ENCODE results near the gene ANKRD61. TPM values are rescaled to one million over a fixed set of nuclear protein-coding genes. Genes with fewer than 3 reads are reported as not detected.

Gene ANKRD61
- polyA plus RNA-seq, 1 donor from 2014 or later, result not detected

- no peak overlapping the region for H3K4me2 ChIP-seq (ENCODE audit: low read length)
- H3K27ac ChIP-seq (ENCODE audit: low read length), result no peak overlapping the region
- H3K4me3 ChIP-seq (ENCODE audit: low read length), result no peak overlapping the region
- no peak overlapping the region for H2AFZ ChIP-seq (ENCODE audit: low read depth, low read length)
- no peaks in the 10 kb centered on the region for H3K27me3 ChIP-seq (ENCODE audit: insufficient read depth, low read depth, low read length)
- TF ChIP-seq EP300 (conservative IDR thresholded peaks at IDR 0.05; ENCODE audit: poor library complexity, severe bottlenecking), result no peak
- no peak for TF ChIP-seq RAD21 (conservative IDR thresholded peaks at IDR 0.05)
- TF ChIP-seq EZH2 (IDR thresholded peaks at IDR 0.05; ENCODE audit: borderline replicate concordance, insufficient read depth, low read length, poor library complexity, severe bottlenecking), result no peak
- no peak for TF ChIP-seq SMC3 (conservative IDR thresholded peaks at IDR 0.05; ENCODE audit: poor library complexity)
- TF ChIP-seq POLR2AphosphoS5 (IDR thresholded peaks at IDR 0.05), result no peak
- H3K9me3 ChIP-seq (ENCODE audit: low read length), result no peaks in the 10 kb centered on the region
- no peaks in the 10 kb centered on the region for H4K20me1 ChIP-seq (ENCODE audit: insufficient read depth)
- H3K79me2 ChIP-seq (replicated peaks; ENCODE audit: insufficient read depth, low read length), result no peaks in the 10 kb centered on the region
- H3K36me3 ChIP-seq (ENCODE audit: insufficient read depth, low read length), result peaks cover 10% of the 10 kb centered on the region
- H3F3A ChIP-seq (ENCODE audit: insufficient read depth, low read length, poor library complexity, severe bottlenecking), result no peaks in the 10 kb centered on the region
- no peaks in the 10 kb centered on the region for H3K9me2 ChIP-seq (ENCODE audit: insufficient read depth, low read length)
- no peak overlapping the region for H3K9ac ChIP-seq (ENCODE audit: low read length)
Observed at GRCh38 chr7:6020371-6021286, 10.5 kb upstream of the ANKRD61 start.

DNA sequence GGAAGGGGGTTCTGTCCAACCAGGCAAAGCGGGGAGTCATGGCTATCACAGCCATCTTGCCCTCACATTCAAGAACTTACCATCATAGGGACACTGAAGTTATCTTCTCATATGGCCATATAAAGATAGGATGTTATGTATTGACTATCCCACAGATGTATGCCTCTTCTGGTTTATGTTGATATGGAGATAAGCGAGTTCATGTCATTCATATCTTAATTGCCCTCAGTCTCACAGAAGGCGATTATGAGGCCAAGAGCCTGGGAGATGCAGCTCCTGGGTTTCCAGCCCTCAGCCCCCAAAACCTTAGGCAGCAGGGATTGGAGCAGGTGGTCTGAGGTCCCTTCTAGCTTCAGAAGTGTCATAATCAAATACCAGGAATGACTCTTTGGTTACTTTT is 8.5 kb upstream of the ANKRD61 start:
- no peak for TF ChIP-seq POLR2AphosphoS5 (IDR thresholded peaks at IDR 0.05)
- no peak for TF ChIP-seq EP300 (conservative IDR thresholded peaks at IDR 0.05; ENCODE audit: poor library complexity, severe bottlenecking)
- no peaks in the 10 kb centered on the region for H3F3A ChIP-seq (ENCODE audit: insufficient read depth, low read length, poor library complexity, severe bottlenecking)
- no peaks in the 10 kb centered on the region for H3K9me3 ChIP-seq (ENCODE audit: low read length)
- no peaks in the 10 kb centered on the region for H3K9me2 ChIP-seq (ENCODE audit: insufficient read depth, low read length)
- no peak overlapping the region for H2AFZ ChIP-seq (ENCODE audit: low read depth, low read length)
- no peak overlapping the region for H3K4me3 ChIP-seq (ENCODE audit: low read length)
- H3K27me3 ChIP-seq (ENCODE audit: insufficient read depth, low read depth, low read length), result no peaks in the 10 kb centered on the region
- peaks cover 10% of the 10 kb centered on the region for H3K36me3 ChIP-seq (ENCODE audit: insufficient read depth, low read length)
- H3K9ac ChIP-seq (ENCODE audit: low read length), result no peak overlapping the region
- no peaks in the 10 kb centered on the region for H4K20me1 ChIP-seq (ENCODE audit: insufficient read depth)
- H3K4me2 ChIP-seq (ENCODE audit: low read length), result no peak overlapping the region
- H3K27ac ChIP-seq (ENCODE audit: low read length), result no peak overlapping the region
- H3K79me2 ChIP-seq (replicated peaks; ENCODE audit: insufficient read depth, low read length), result no peaks in the 10 kb centered on the region

- H3K4me3 ChIP-seq (ENCODE audit: low read length), result no peak overlapping the region
- H2AFZ ChIP-seq (ENCODE audit: low read depth, low read length), result no peak overlapping the region
- TF ChIP-seq, protein P1, sequence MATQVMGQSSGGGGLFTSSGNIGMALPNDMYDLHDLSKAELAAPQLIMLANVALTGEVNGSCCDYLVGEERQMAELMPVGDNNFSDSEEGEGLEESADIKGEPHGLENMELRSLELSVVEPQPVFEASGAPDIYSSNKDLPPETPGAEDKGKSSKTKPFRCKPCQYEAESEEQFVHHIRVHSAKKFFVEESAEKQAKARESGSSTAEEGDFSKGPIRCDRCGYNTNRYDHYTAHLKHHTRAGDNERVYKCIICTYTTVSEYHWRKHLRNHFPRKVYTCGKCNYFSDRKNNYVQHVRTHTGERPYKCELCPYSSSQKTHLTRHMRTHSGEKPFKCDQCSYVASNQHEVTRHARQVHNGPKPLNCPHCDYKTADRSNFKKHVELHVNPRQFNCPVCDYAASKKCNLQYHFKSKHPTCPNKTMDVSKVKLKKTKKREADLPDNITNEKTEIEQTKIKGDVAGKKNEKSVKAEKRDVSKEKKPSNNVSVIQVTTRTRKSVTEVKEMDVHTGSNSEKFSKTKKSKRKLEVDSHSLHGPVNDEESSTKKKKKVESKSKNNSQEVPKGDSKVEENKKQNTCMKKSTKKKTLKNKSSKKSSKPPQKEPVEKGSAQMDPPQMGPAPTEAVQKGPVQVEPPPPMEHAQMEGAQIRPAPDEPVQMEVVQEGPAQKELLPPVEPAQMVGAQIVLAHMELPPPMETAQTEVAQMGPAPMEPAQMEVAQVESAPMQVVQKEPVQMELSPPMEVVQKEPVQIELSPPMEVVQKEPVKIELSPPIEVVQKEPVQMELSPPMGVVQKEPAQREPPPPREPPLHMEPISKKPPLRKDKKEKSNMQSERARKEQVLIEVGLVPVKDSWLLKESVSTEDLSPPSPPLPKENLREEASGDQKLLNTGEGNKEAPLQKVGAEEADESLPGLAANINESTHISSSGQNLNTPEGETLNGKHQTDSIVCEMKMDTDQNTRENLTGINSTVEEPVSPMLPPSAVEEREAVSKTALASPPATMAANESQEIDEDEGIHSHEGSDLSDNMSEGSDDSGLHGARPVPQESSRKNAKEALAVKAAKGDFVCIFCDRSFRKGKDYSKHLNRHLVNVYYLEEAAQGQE (IDR thresholded peaks at IDR 0.05; ENCODE audit: borderline replicate concordance), result no peak
- TF ChIP-seq SMC3 (conservative IDR thresholded peaks at IDR 0.05; ENCODE audit: poor library complexity), result no peak
- TF ChIP-seq EP300 (conservative IDR thresholded peaks at IDR 0.05; ENCODE audit: poor library complexity, severe bottlenecking), result no peak
- no peak for TF ChIP-seq CTCF (IDR thresholded peaks at IDR 0.05; ENCODE audit: poor library complexity, severe bottlenecking)
- no peak for TF ChIP-seq RAD21 (conservative IDR thresholded peaks at IDR 0.05)
- no peak for TF ChIP-seq TAF1 (IDR thresholded peaks at IDR 0.05; ENCODE audit: low read depth)
- no peak for TF ChIP-seq EZH2 (IDR thresholded peaks at IDR 0.05; ENCODE audit: borderline replicate concordance, insufficient read depth, low read length, poor library complexity, severe bottlenecking)
- no peaks in the 10 kb centered on the region for H3K9me3 ChIP-seq (ENCODE audit: low read length)
- H3K9me2 ChIP-seq (ENCODE audit: insufficient read depth, low read length), result no peaks in the 10 kb centered on the region
- no peak overlapping the region for H3K4me2 ChIP-seq (ENCODE audit: low read length)
- no peaks in the 10 kb centered on the region for H3K79me2 ChIP-seq (replicated peaks; ENCODE audit: insufficient read depth, low read length)
- H3K36me3 ChIP-seq (ENCODE audit: insufficient read depth, low read length), result peaks cover 10% of the 10 kb centered on the region
- H4K20me1 ChIP-seq (ENCODE audit: insufficient read depth), result no peaks in the 10 kb centered on the region
- H3F3A ChIP-seq (ENCODE audit: insufficient read depth, low read length, poor library complexity, severe bottlenecking), result no peaks in the 10 kb centered on the region
- H3K9ac ChIP-seq (ENCODE audit: low read length), result no peak overlapping the region
- no peaks in the 10 kb centered on the region for H3K27me3 ChIP-seq (ENCODE audit: insufficient read depth, low read depth, low read length)
- no peak overlapping the region for H3K27ac ChIP-seq (ENCODE audit: low read length)
Observed at GRCh38 chr7:6023974-6024435, 7.2 kb upstream of the ANKRD61 start.
